Neural cell (in vitro differentiated cells): ENCODE results near the gene TLE3.

Experiments
- RAD21 ChIP-seq: fragments of 450-650 bp; conservative IDR thresholded peaks from 2 replicates; pipeline ENCODE4 v1.6.1; 2014; ENCODE audit warnings: antibody characterized with exemption, mild to moderate bottlenecking, moderate library complexity
- SMC3 ChIP-seq: fragments of 450-650 bp; conservative IDR thresholded peaks from 2 replicates; pipeline ENCODE4 v1.6.1; 2014; ENCODE audit warnings: antibody characterized with exemption, mild to moderate bottlenecking, moderate library complexity; ENCODE audit not compliant: poor library complexity
- TAF1 ChIP-seq: IDR thresholded peaks from 2 replicates; pipeline ENCODE4 v1.6.1; 2012; ENCODE audit warnings: low read depth

GRCh38 chr15:70035051-70035718, 62.5 kb downstream of the TLE3 start:
- TF ChIP-seq TAF1 (no peak), SMC3 (no peak), RAD21 (no peak)
